NCI-H748 (cell line): ENCODE data around the gene CPNE2.
"Not testable (repeated sequence)": the region's sequence is repeated elsewhere in the genome, so short reads cannot be mapped to it uniquely, and the experiment has no call there.

Experiments
- DNase-seq: peaks from one replicate; lab custom pipeline; 2025; ENCODE audit not compliant: unreplicated experiment; lab: John Stamatoyannopoulos, UW

CPNE2 gene

GRCh38 chr16:57189527-57189926 lies 97.1 kb downstream of the CPNE2 start:
- not testable (repeated sequence) for DNase-seq

- no peak for DNase-seq
These were observed 97.8 kb downstream of the CPNE2 start for GRCh38 chr16:57190136-57190535.

- DNase-seq: no peak
These were observed 98.7 kb downstream of the CPNE2 start for GRCh38 chr16:57191056-57191571.

- DNase-seq: no peak
These were observed 99.8 kb downstream of the CPNE2 start for GRCh38 chr16:57192146-57192545.

- DNase-seq: no peak
These were observed 100.5 kb downstream of the CPNE2 start for GRCh38 chr16:57192720-57193486.

GRCh38 chr16:57194512-57194911 lies 102.1 kb downstream of the CPNE2 start:
- peak; percentile 11 for DNase-seq

- DNase-seq: no peak
These were observed 103.9 kb downstream of the CPNE2 start for GRCh38 chr16:57196286-57196685.

GRCh38 chr16:57196753-57197152 lies 104.4 kb downstream of the CPNE2 start:
- DNase-seq: no peak
